SK-N-SH (cell line): ENCODE data around the gene IKBKE. TPM values are rescaled to one million over a fixed set of nuclear protein-coding genes. Genes with fewer than 3 reads are reported as not detected.

ENCODE experiments used
- CTCF ChIA-PET: fragments of 300-600, 350-600 bp; formaldehyde crosslinking; extraction: SDS; loops from one replicate; lab custom pipeline; 2021; lab: Yijun Ruan, JAX
- POLR2A ChIA-PET: fragments of 350-600 bp; sonication (Branson Sonifier 250); formaldehyde crosslinking; extraction: SDS; loops from one replicate; lab custom pipeline; 2020; ENCODE audit warnings: antibody characterized with exemption, inconsistent platforms; lab: Yijun Ruan, JAX
- DNase-seq: peaks from one replicate; pipeline ENCODE4 v3.0.0; 2012
- H2AFZ ChIP-seq: fragments of 200-600 bp; sonication (generic); 2 replicates; pipeline ENCODE4 v1.8.1; 2016; ENCODE audit warnings: antibody characterized with exemption, mild to moderate bottlenecking, low read depth
- H3F3A ChIP-seq: fragments of 200-600 bp; sonication (generic); replicated peaks from 2 replicates; pipeline ENCODE3; 2016; ENCODE audit warnings: antibody characterized with exemption, mild to moderate bottlenecking; ENCODE audit not compliant: insufficient read depth
- H3K27ac ChIP-seq, 2 experiments: fragments of 200-500 bp in 1 of 2; fragments of 200-600 bp in 1 of 2; sonication (Bioruptor generic) in 1 of 2; sonication (generic), shearing (Covaris generic) in 1 of 2; 2 replicates each; pipeline versions ENCODE4 v1.5.1 to v1.6.1; 2014 to 2016; ENCODE audit warnings: low read depth in 2 of 2, inconsistent platforms in 1 of 2, low read length in 1 of 2, mild to moderate bottlenecking in 1 of 2, mixed read lengths in 1 of 2
- H3K27me3 ChIP-seq: fragments of 200-600 bp; sonication (generic), shearing (Covaris generic); 2 replicates; pipeline ENCODE4 v1.6.1; 2016; ENCODE audit warnings: mixed run types; ENCODE audit not compliant: insufficient read depth
- H3K36me3 ChIP-seq, 2 experiments: fragments of 200-500 bp in 1 of 2; fragments of 200-600 bp in 1 of 2; sonication (Bioruptor generic) in 1 of 2; sonication (generic) in 1 of 2; replicated peaks in 1 of 2; 2 replicates each; pipeline versions ENCODE3 to v1.5.1; 2014 to 2016; ENCODE audit warnings: low read length in 1 of 2, mild to moderate bottlenecking in 1 of 2; ENCODE audit not compliant: insufficient read depth in 2 of 2, control insufficient read depth in 1 of 2
- H3K4me1 ChIP-seq, 2 experiments: fragments of 200-500 bp in 1 of 2; fragments of 200-600 bp in 1 of 2; sonication (Bioruptor generic) in 1 of 2; sonication (generic), shearing (Covaris generic) in 1 of 2; 2 replicates each; pipeline versions ENCODE4 v1.5.1 to v1.6.1; 2014 to 2016; ENCODE audit warnings: low read depth in 1 of 2, low read length in 1 of 2, mixed run types in 1 of 2; ENCODE audit not compliant: insufficient read depth in 2 of 2, control insufficient read depth in 1 of 2
- H3K4me2 ChIP-seq: fragments of 200-600 bp; sonication (generic), shearing (Covaris generic); 2 replicates; pipeline ENCODE4 v1.6.1; 2017; ENCODE audit warnings: mixed run types
- H3K4me3 ChIP-seq, 2 experiments: fragments of 200-500 bp in 1 of 2; fragments of 200-600 bp in 1 of 2; sonication (Bioruptor generic) in 1 of 2; sonication (generic), shearing (Covaris generic) in 1 of 2; 2 replicates each; pipeline versions ENCODE4 v1.5.1 to v1.8.1; 2014 to 2016; ENCODE audit warnings: low read depth in 2 of 2, inconsistent platforms in 1 of 2, low read length in 1 of 2, mild to moderate bottlenecking in 1 of 2, mixed read lengths in 1 of 2, moderate library complexity in 1 of 2
- H3K79me2 ChIP-seq: fragments of 200-600 bp; sonication (generic); 2 replicates; pipeline ENCODE4 v1.8.1; 2017; ENCODE audit warnings: mild to moderate bottlenecking; ENCODE audit not compliant: insufficient read depth
- H3K9ac ChIP-seq: fragments of 200-600 bp; sonication (generic); 2 replicates; pipeline ENCODE4 v1.6.1; 2017; ENCODE audit warnings: mixed run types
- H3K9me2 ChIP-seq: fragments of 200-600 bp; sonication (generic); 2 replicates; pipeline ENCODE4 v1.6.1; 2017; ENCODE audit warnings: mixed run types
- H3K9me3 ChIP-seq: fragments of 200-600 bp; sonication (generic); 2 replicates; pipeline ENCODE4 v1.6.1; 2017; ENCODE audit warnings: mixed run types, mild to moderate bottlenecking, moderate library complexity
- H4K20me1 ChIP-seq: fragments of 200-600 bp; sonication (generic); 2 replicates; pipeline ENCODE4 v1.6.1; 2017; ENCODE audit warnings: mild to moderate bottlenecking, mixed run types; ENCODE audit not compliant: insufficient read depth
- CHD2 ChIP-seq: fragments of 150-350 bp; IDR thresholded peaks from 2 replicates; pipeline ENCODE4 v1.6.1; 2018; ENCODE audit warnings: low read length; ENCODE audit not compliant: partially characterized antibody
- EP300 ChIP-seq, 2 experiments: IDR thresholded peaks; 2 replicates each; pipeline versions ENCODE4 v1.4.0 to v1.6.1; 2012; ENCODE audit warnings: borderline replicate concordance in 1 of 2, low read depth in 1 of 2, low read length in 1 of 2
- EZH2phosphoT487 ChIP-seq: fragments of 200-600 bp; sonication (generic); IDR thresholded peaks from 2 replicates; pipeline ENCODE4 v1.6.1; 2017; ENCODE audit warnings: low read depth, mixed run types, mild to moderate bottlenecking, antibody characterized with exemption, moderate library complexity, borderline replicate concordance
- FOXM1 ChIP-seq: IDR thresholded peaks from 2 replicates; pipeline ENCODE4 v1.4.0; 2012; ENCODE audit warnings: low read depth, mild to moderate bottlenecking
- JUND ChIP-seq: IDR thresholded peaks from 2 replicates; pipeline ENCODE4 v1.4.0; 2012
- MEF2A ChIP-seq: IDR thresholded peaks from 2 replicates; pipeline ENCODE4 v1.4.0; 2012; ENCODE audit warnings: low read depth, borderline replicate concordance
- MXI1 ChIP-seq: IDR thresholded peaks from 2 replicates; pipeline ENCODE4 v1.6.1; 2012; ENCODE audit warnings: mild to moderate bottlenecking, low read depth, low read length, improper control_type of control experiment
- NFIC ChIP-seq: IDR thresholded peaks from 2 replicates; pipeline ENCODE4 v1.4.0; 2012; ENCODE audit warnings: borderline replicate concordance
- NRF1 ChIP-seq: IDR thresholded peaks from 2 replicates; pipeline ENCODE4 v1.6.1; 2012; ENCODE audit warnings: low read depth, mild to moderate bottlenecking, low read length
- POLR2AphosphoS5 ChIP-seq: IDR thresholded peaks from 2 replicates; pipeline ENCODE4 v1.6.1; 2012; ENCODE audit warnings: low read depth, low read length
- RCOR1 ChIP-seq: fragments of 150-350 bp; IDR thresholded peaks from 2 replicates; pipeline ENCODE4 v1.6.1; 2017; ENCODE audit warnings: antibody characterized with exemption, low read length
- RFX5 ChIP-seq: IDR thresholded peaks from 2 replicates; pipeline ENCODE4 v1.6.1; 2012; ENCODE audit warnings: mild to moderate bottlenecking, improper control_type of control experiment, low read length
- RXRA ChIP-seq: IDR thresholded peaks from 2 replicates; pipeline ENCODE4 v1.4.0; 2012; ENCODE audit warnings: low read depth, mild to moderate bottlenecking, borderline replicate concordance
- TAF1 ChIP-seq: IDR thresholded peaks from 2 replicates; pipeline ENCODE4 v1.6.1; 2012; ENCODE audit warnings: low read depth, mild to moderate bottlenecking, low read length, moderate library complexity, borderline replicate concordance
- TEAD4 ChIP-seq: IDR thresholded peaks from 2 replicates; pipeline ENCODE4 v1.4.0; 2012; ENCODE audit warnings: mild to moderate bottlenecking, borderline replicate concordance; ENCODE audit not compliant: insufficient read depth
- USF1 ChIP-seq: IDR thresholded peaks from 2 replicates; pipeline ENCODE4 v1.4.0; 2012; ENCODE audit warnings: low read depth, borderline replicate concordance
- ZBTB33 ChIP-seq: IDR thresholded peaks from 2 replicates; pipeline ENCODE4 v1.4.0; 2012; ENCODE audit warnings: low read depth, borderline replicate concordance
- WGBS: methylation state at CpG from one replicate; pipeline ENCODE4 v1.1.6; 2017; ENCODE audit warnings: low lambda C conversion rate; 5-methylcytosine and 5-hydroxymethylcytosine counted together
- polyA plus RNA-seq, 3 experiments: library from polyadenylated mRNA; depleted of rRNA; stranded (reverse); fragments of >200 nt; gene quantifications; 2 replicates each; pipeline ENCODE4 v1.2.3, GENCODE V29; 2012
- TF ChIP-seq, protein P1 (sequence below): fragments of 150-350 bp; IDR thresholded peaks from 2 replicates; pipeline ENCODE4 v1.6.1; 2016; ENCODE audit warnings: mild to moderate bottlenecking, low read depth, low read length
- TF ChIP-seq, protein P2 (sequence below): fragments of 200-600 bp; sonication (generic); IDR thresholded peaks from 2 replicates; pipeline ENCODE4 v1.6.1; 2017; ENCODE audit warnings: antibody characterized with exemption, mild to moderate bottlenecking, moderate library complexity

IKBKE gene
- polyA plus RNA-seq, 1 of the 3 experiments (the other 2 are of a cell fraction): 14.5 TPM

DNA sequence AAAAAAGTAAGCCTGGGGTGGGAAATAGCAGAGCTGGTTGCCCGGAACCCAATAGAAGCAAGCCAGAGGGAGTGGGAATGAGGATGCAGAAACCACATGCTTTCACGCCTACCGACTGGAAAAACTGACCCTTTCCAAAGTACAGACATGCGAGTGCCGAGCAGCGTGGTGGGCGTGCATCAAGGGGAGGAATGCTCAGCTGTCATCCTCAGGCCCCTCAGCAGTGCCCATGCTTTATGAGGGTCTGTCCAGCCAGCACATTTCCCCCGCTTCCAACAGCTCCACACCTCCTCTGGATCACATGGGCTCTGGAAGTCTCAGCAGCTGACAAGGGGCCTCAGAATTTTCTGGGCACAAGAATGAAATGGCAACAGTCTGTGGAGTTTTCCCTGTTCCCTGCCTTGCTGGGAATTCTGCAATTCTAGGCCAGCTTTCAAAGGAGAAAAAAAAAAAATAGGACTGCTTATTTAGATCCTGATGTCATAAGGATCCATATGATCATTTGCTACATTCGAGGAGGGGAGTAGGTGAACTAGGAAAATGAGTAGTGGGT, 19.1 kb upstream of the IKBKE start:
- H3F3A ChIP-seq: no peaks in the 10 kb centered on the region
- no peaks in the 10 kb centered on the region for H3K79me2 ChIP-seq
- WGBS: 84% methylated on average over 9 of the region's 9 CpGs
- H2AFZ ChIP-seq: no peak overlapping the region
- no peak overlapping the region for H3K4me2 ChIP-seq
- H4K20me1 ChIP-seq: no peaks in the 10 kb centered on the region
- H3K9me3 ChIP-seq: no peaks in the 10 kb centered on the region
- ChIA-PET CTCF (interaction anchor here (1.6 to 4.9 kb wide), 2 partner anchors 12 to 28 kb away, joined by 4 to 34 read pairs; no protein-coding TSS in a partner anchor), POLR2A (no interaction called here)
- no peak for DNase-seq
- no peak overlapping the region for H3K27ac ChIP-seq
- TF ChIP-seq MEF2A (no peak), NFIC (no peak), NRF1 (no peak), POLR2AphosphoS5 (no peak), USF1 (no peak), TEAD4 (no peak), RCOR1 (no peak), RXRA (no peak), EP300 (IDR thresholded peaks at IDR 0.05; ENCODE audit: borderline replicate concordance in 1 of 2, low read depth in 1 of 2, low read length in 1 of 2) (no peak), CHD2 (no peak), TAF1 (no peak), FOXM1 (no peak), JUND (no peak)
- TF ChIP-seq, protein P1, sequence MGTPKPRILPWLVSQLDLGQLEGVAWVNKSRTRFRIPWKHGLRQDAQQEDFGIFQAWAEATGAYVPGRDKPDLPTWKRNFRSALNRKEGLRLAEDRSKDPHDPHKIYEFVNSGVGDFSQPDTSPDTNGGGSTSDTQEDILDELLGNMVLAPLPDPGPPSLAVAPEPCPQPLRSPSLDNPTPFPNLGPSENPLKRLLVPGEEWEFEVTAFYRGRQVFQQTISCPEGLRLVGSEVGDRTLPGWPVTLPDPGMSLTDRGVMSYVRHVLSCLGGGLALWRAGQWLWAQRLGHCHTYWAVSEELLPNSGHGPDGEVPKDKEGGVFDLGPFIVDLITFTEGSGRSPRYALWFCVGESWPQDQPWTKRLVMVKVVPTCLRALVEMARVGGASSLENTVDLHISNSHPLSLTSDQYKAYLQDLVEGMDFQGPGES: no peak
- TF ChIP-seq, protein P2, sequence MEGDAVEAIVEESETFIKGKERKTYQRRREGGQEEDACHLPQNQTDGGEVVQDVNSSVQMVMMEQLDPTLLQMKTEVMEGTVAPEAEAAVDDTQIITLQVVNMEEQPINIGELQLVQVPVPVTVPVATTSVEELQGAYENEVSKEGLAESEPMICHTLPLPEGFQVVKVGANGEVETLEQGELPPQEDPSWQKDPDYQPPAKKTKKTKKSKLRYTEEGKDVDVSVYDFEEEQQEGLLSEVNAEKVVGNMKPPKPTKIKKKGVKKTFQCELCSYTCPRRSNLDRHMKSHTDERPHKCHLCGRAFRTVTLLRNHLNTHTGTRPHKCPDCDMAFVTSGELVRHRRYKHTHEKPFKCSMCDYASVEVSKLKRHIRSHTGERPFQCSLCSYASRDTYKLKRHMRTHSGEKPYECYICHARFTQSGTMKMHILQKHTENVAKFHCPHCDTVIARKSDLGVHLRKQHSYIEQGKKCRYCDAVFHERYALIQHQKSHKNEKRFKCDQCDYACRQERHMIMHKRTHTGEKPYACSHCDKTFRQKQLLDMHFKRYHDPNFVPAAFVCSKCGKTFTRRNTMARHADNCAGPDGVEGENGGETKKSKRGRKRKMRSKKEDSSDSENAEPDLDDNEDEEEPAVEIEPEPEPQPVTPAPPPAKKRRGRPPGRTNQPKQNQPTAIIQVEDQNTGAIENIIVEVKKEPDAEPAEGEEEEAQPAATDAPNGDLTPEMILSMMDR: no peak
- H3K27me3 ChIP-seq: no peaks in the 10 kb centered on the region
- H3K36me3 ChIP-seq: peaks cover 41 to 67% of the 10 kb centered on the region in 2 experiments
- no peak overlapping the region for H3K9ac ChIP-seq
- H3K9me2 ChIP-seq: no peaks in the 10 kb centered on the region
- peaks cover 19 to 33% of the 10 kb centered on the region in 2 experiments; a peak in 3 of 4 replicates for H3K4me1 ChIP-seq
- no peak overlapping the region for H3K4me3 ChIP-seq

GRCh38 chr1:206453111-206453510, 17.2 kb upstream of the IKBKE start:
- no peaks in the 10 kb centered on the region for H3K9me2 ChIP-seq
- H3K36me3 ChIP-seq: peaks cover 46 to 60% of the 10 kb centered on the region in 2 experiments
- 95% methylated on average over 13 of the region's 13 CpGs for WGBS
- H2AFZ ChIP-seq: no peak overlapping the region
- H3K4me3 ChIP-seq: no peak overlapping the region
- no peak overlapping the region for H3K4me2 ChIP-seq
- peaks cover 31 to 35% of the 10 kb centered on the region in 2 experiments for H3K4me1 ChIP-seq
- DNase-seq: no peak
- H3K27ac ChIP-seq: no peak overlapping the region
- H3K79me2 ChIP-seq: no peaks in the 10 kb centered on the region
- no peaks in the 10 kb centered on the region for H3F3A ChIP-seq
- no peak overlapping the region for H3K9ac ChIP-seq
- POLR2A ChIA-PET: no interaction called here
- H4K20me1 ChIP-seq: no peaks in the 10 kb centered on the region
- no peaks in the 10 kb centered on the region for H3K9me3 ChIP-seq
- CTCF ChIA-PET: interaction anchor here (0.7 to 4.9 kb wide), 2 partner anchors 10 to 37 kb away, joined by 3 to 34 read pairs; no protein-coding TSS in a partner anchor
- H3K27me3 ChIP-seq: no peaks in the 10 kb centered on the region
- TF ChIP-seq JUND (no peak), EZH2phosphoT487 (no peak), MXI1 (no peak), ZBTB33 (no peak), RFX5 (no peak)
